ENCODE data around the gene SKI. TPM values are rescaled to one million over a fixed set of nuclear protein-coding genes. Genes with fewer than 3 reads are reported as not detected.

The SKI gene
- total and polyA plus RNA-seq, 2 of the 4 experiments (the other 2 are of a cell fraction), result 2.3 to 20.1 TPM

- H4K91ac ChIP-seq (ENCODE audit: insufficient read depth, low read depth, low read length), result no peak overlapping the region
- no peak; the same call in 1 of the 2 replicates for ATAC-seq (ENCODE audit: low read depth)
- H2BK20ac ChIP-seq (ENCODE audit: low read depth, low read length), result no peak overlapping the region
- no peak overlapping the region for H3K23ac ChIP-seq (ENCODE audit: low read depth, low read length)
- in situ Hi-C loops (cut with MboI; ENCODE audit: low sequenced_read_pairs), result no loop called here
- H3K36me3 ChIP-seq (ENCODE audit: control insufficient read depth, insufficient read depth, low read length), result no peaks in the 10 kb centered on the region
- peak overlapping the region; percentile 49; the same call in 1 of the 2 replicates for H2AK5ac ChIP-seq (ENCODE audit: low read depth, low read length)
- H2BK15ac ChIP-seq (ENCODE audit: low read depth, low read length), result no peak overlapping the region
- no peak overlapping the region for H4K5ac ChIP-seq (ENCODE audit: low read depth, low read length)
- no TSS peak for BruUV-seq (replicated peaks)
- no peaks in the 10 kb centered on the region for H3K27me3 ChIP-seq (ENCODE audit: control insufficient read depth, insufficient read depth, low read length)
- no peak overlapping the region for H3K4me3 ChIP-seq (ENCODE audit: insufficient read depth, low read depth, low read length)
- no peak overlapping the region for H3K18ac ChIP-seq (ENCODE audit: low read depth, low read length)
- intact Hi-C loops (cut with micrococcal nuclease), result no loop called here
- H2AK9ac ChIP-seq (replicated peaks; ENCODE audit: low read depth, low read length, poor library complexity), result peak overlapping the region; percentile 61
- dilution Hi-C loops (cut with HindIII; ENCODE audit: low sequenced_read_pairs, unreplicated experiment), result no loop called here
- no peak overlapping the region for H4K8ac ChIP-seq (ENCODE audit: low read depth in 2 of 2, low read length in 2 of 2)
- DNase-seq, result no peak
- no peaks in the 10 kb centered on the region for H3K9me3 ChIP-seq (ENCODE audit: control insufficient read depth, insufficient read depth, low read length)
- peaks cover 100% of the 10 kb centered on the region for H4K20me1 ChIP-seq (ENCODE audit: insufficient read depth, low read length)
- peak overlapping the region; percentile 2; the same call in 1 of the 2 replicates for H3K27ac ChIP-seq (ENCODE audit: insufficient read depth, low read length)
- no peak overlapping the region for H2AFZ ChIP-seq (replicated peaks; ENCODE audit: low read length, poor library complexity)
- H3K9me1 ChIP-seq (ENCODE audit: insufficient read depth, low read length), result peaks cover 52% of the 10 kb centered on the region
- H2BK5ac ChIP-seq (ENCODE audit: low read depth, low read length, poor library complexity, severe bottlenecking), result no peak overlapping the region
- peaks cover 45% of the 10 kb centered on the region for H3K4me1 ChIP-seq (ENCODE audit: control insufficient read depth, insufficient read depth, low read length)
- POLR2A ChIA-PET (ENCODE audit: unreplicated experiment), result no interaction called here
- H3K4ac ChIP-seq (ENCODE audit: low read depth, low read length), result no peak overlapping the region
- peak overlapping the region; percentile 32; the same call in 1 of the 2 replicates for H3K14ac ChIP-seq (replicated peaks; ENCODE audit: low read depth, low read length)
- no peak overlapping the region for H3K9ac ChIP-seq (ENCODE audit: low read depth, low read length)
- H3K56ac ChIP-seq (ENCODE audit: extremely low read depth, insufficient read depth, low read length), result no peak overlapping the region
- H2BK120ac ChIP-seq (ENCODE audit: low read depth, low read length), result no peak overlapping the region
- 75% methylated on average over 9 of the region's 27 CpGs; no CpG with 5 or more reads in 1 of the 2 experiments for WGBS, 2 experiments (ENCODE audit: extremely low coverage in 2 of 2, insufficient read length in 1 of 2)
- CTCF ChIA-PET, result no interaction called here
- H3K4me2 ChIP-seq (ENCODE audit: low read depth, low read length), result no peak overlapping the region; the same call in 1 of the 2 replicates
- peaks cover 0 to 83% of the 10 kb centered on the region in 2 experiments; a peak in 2 of 4 replicates for H3K79me1 ChIP-seq (ENCODE audit: low read depth in 1 of 2, low read length in 2 of 2)
- TF ChIP-seq MAFK (IDR thresholded peaks at IDR 0.05; ENCODE audit: low read depth, low read length), result no peak
- no peak for TF ChIP-seq CTCF (conservative IDR thresholded peaks at IDR 0.05; ENCODE audit: low read depth, low read length)
- no peak for TF ChIP-seq RAD21 (IDR thresholded peaks at IDR 0.05; ENCODE audit: low read length)
- no peak for TF ChIP-seq ELK1 (IDR thresholded peaks at IDR 0.05; ENCODE audit: borderline replicate concordance, low read depth, low read length)
- no peak for TF ChIP-seq POLR2A (IDR thresholded peaks at IDR 0.05; ENCODE audit: low read depth, low read length)
- TF ChIP-seq MAZ (IDR thresholded peaks at IDR 0.05; ENCODE audit: borderline replicate concordance, low read depth, low read length), result no peak
- TF ChIP-seq SMC3 (IDR thresholded peaks at IDR 0.05; ENCODE audit: low read depth, low read length), result no peak
- TF ChIP-seq CEBPB (IDR thresholded peaks at IDR 0.05; ENCODE audit: low read depth, low read length), result no peak
- TF ChIP-seq CHD1 (IDR thresholded peaks at IDR 0.05; ENCODE audit: low read depth, low read length), result no peak
- TF ChIP-seq BHLHE40 (IDR thresholded peaks at IDR 0.05; ENCODE audit: low read depth, low read length), result no peak
- no peak for TF ChIP-seq NFE2L2 (IDR thresholded peaks at IDR 0.05; ENCODE audit: low read depth, low read length)
- TF ChIP-seq RFX5 (IDR thresholded peaks at IDR 0.05; ENCODE audit: low read depth, low read length), result no peak
- no peak for TF ChIP-seq MXI1 (IDR thresholded peaks at IDR 0.05; ENCODE audit: borderline replicate concordance, low read depth, low read length)
- TF ChIP-seq USF2 (IDR thresholded peaks at IDR 0.05; ENCODE audit: low read depth, low read length), result no peak
- TF ChIP-seq RCOR1 (IDR thresholded peaks at IDR 0.05; ENCODE audit: insufficient replicate concordance, low read length), result no peak
These were observed 42.4 kb downstream of the SKI start for GRCh38 chr1:2270260-2271100.
